ENCODE results near the gene COL18A1.

- TF ChIP-seq POLR2A (IDR thresholded peaks at IDR 0.05; ENCODE audit: low read length), result no peak
- TF ChIP-seq SREBF2 (IDR thresholded peaks at IDR 0.05), result no peak
- TF ChIP-seq POLR2AphosphoS2 (conservative IDR thresholded peaks at IDR 0.05; ENCODE audit: low read length), result no peak
- TF ChIP-seq, protein P1, sequence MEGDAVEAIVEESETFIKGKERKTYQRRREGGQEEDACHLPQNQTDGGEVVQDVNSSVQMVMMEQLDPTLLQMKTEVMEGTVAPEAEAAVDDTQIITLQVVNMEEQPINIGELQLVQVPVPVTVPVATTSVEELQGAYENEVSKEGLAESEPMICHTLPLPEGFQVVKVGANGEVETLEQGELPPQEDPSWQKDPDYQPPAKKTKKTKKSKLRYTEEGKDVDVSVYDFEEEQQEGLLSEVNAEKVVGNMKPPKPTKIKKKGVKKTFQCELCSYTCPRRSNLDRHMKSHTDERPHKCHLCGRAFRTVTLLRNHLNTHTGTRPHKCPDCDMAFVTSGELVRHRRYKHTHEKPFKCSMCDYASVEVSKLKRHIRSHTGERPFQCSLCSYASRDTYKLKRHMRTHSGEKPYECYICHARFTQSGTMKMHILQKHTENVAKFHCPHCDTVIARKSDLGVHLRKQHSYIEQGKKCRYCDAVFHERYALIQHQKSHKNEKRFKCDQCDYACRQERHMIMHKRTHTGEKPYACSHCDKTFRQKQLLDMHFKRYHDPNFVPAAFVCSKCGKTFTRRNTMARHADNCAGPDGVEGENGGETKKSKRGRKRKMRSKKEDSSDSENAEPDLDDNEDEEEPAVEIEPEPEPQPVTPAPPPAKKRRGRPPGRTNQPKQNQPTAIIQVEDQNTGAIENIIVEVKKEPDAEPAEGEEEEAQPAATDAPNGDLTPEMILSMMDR (IDR thresholded peaks at IDR 0.05), result no peak
- no peak for TF ChIP-seq EP300 (IDR thresholded peaks at IDR 0.05)
- no peak for TF ChIP-seq RCOR1 (IDR thresholded peaks at IDR 0.05; ENCODE audit: low read depth, low read length)
- TF ChIP-seq MAX (IDR thresholded peaks at IDR 0.05), result no peak
- no peak for TF ChIP-seq PHF8 (IDR thresholded peaks at IDR 0.05; ENCODE audit: borderline replicate concordance, low read depth)
- no peak for TF ChIP-seq HOXB13 (CRISPR knock-in tag; IDR thresholded peaks at IDR 0.05; ENCODE audit: low read depth)
- no peak for TF ChIP-seq EHMT2 (IDR thresholded peaks at IDR 0.05; ENCODE audit: low read depth)
Measured at GRCh38 chr21:45401916-45402900, 2.8 kb upstream of the COL18A1 start.

All from A549 (cell line).